NCI-H1436 (cell line): ENCODE data around the gene POLE3.
"Not testable (repeated sequence)": the region's sequence is repeated elsewhere in the genome, so short reads cannot be mapped to it uniquely, and the experiment has no call there.

Source experiments
- DNase-seq: peaks from one replicate; lab custom pipeline; 2025; lab: John Stamatoyannopoulos, UW

Gene POLE3

GRCh38 chr9:113410207-113410864 lies at the start of gene POLE3, which contains the start of gene C9orf43:
Gene POLE3 (minus strand): TSS chr9:113410675. CDS start chr9:113410293, 382 bp downstream.
Gene C9orf43 (plus strand): TSS chr9:113410747. CDS start chr9:113413494, 2,747 bp downstream.
- peak; percentile 92 for DNase-seq

GRCh38 chr9:113456235-113456634 lies 45.8 kb upstream of the POLE3 start:
- DNase-seq: no peak

- no peak for DNase-seq
Observed at GRCh38 chr9:113454914-113455761, 44.7 kb upstream of the POLE3 start.

- DNase-seq: no peak
Observed at GRCh38 chr9:113452113-113452605, 41.7 kb upstream of the POLE3 start.

- no peak for DNase-seq
Observed at GRCh38 chr9:113449376-113449775, 38.9 kb upstream of the POLE3 start.

GRCh38 chr9:113446323-113446740 lies 35.9 kb upstream of the POLE3 start:
- peak; percentile 20 for DNase-seq

GRCh38 chr9:113444736-113445135 lies 34.3 kb upstream of the POLE3 start:
- no peak for DNase-seq

GRCh38 chr9:113437716-113438115 lies 27.2 kb upstream of the POLE3 start:
- not testable (repeated sequence) for DNase-seq

GRCh38 chr9:113436728-113437515 lies 26.4 kb upstream of the POLE3 start:
- no peak for DNase-seq

- DNase-seq: no peak
Observed at GRCh38 chr9:113431191-113431590, 20.7 kb upstream of the POLE3 start.

- DNase-seq: no peak
Observed at GRCh38 chr9:113428062-113428615, 17.7 kb upstream of the POLE3 start.

GRCh38 chr9:113427629-113428028 lies 17.2 kb upstream of the POLE3 start:
- DNase-seq: no peak

GRCh38 chr9:113426701-113427100 lies 16.2 kb upstream of the POLE3 start:
- DNase-seq: no peak

- DNase-seq: no peak
Observed at GRCh38 chr9:113425072-113425471, 14.6 kb upstream of the POLE3 start.

GRCh38 chr9:113421726-113422125 lies 11.3 kb upstream of the POLE3 start:
- DNase-seq: no peak

- DNase-seq: peak; percentile 1
Observed at GRCh38 chr9:113417370-113417769, 6.9 kb upstream of the POLE3 start.

- DNase-seq: no peak
Observed at GRCh38 chr9:113416149-113416721, 5.8 kb upstream of the POLE3 start.

GRCh38 chr9:113409883-113410206 lies 630 bp downstream of the POLE3 start:
- DNase-seq: no peak

GRCh38 chr9:113409481-113409880 lies 994 bp downstream of the POLE3 start:
- DNase-seq: no peak

GRCh38 chr9:113406873-113407511 lies 3.5 kb downstream of the POLE3 start:
- DNase-seq: peak; percentile 52

- not testable (repeated sequence) for DNase-seq
Observed at GRCh38 chr9:113406353-113406752, 4.1 kb downstream of the POLE3 start.
